Measurements from ENCODE around the gene CYP8B1.

GRCh38 chr3:42873221-42873982 is 2.3 kb downstream of the CYP8B1 start:
- no peak for TF ChIP-seq CTCF (IDR thresholded peaks at IDR 0.05 in 2 of 3, conservative IDR thresholded peaks at IDR 0.05 in 1 of 3; ENCODE audit: insufficient read depth in 2 of 3, low read depth in 1 of 3, low read length in 3 of 3)
- TF ChIP-seq FOXP1 (CRISPR knock-in tag; IDR thresholded peaks at IDR 0.05) = no peak
- TF ChIP-seq CCAR2 (IDR thresholded peaks at IDR 0.05; ENCODE audit: low read depth, low read length) = no peak
- TF ChIP-seq EZH2 (IDR thresholded peaks at IDR 0.05; ENCODE audit: borderline replicate concordance, low read depth, low read length) = no peak
- no peak for TF ChIP-seq CTBP1 (IDR thresholded peaks at IDR 0.05; ENCODE audit: borderline replicate concordance)
- TF ChIP-seq HDGF (IDR thresholded peaks at IDR 0.05) = no peak
- TF ChIP-seq SLC30A9 (CRISPR knock-in tag; IDR thresholded peaks at IDR 0.05) = no peak
- no peak for TF ChIP-seq YY1 (IDR thresholded peaks at IDR 0.05; ENCODE audit: borderline replicate concordance in 1 of 3, control insufficient read depth in 1 of 3, extremely low read depth in 1 of 3, insufficient read depth in 3 of 3, insufficient read length in 1 of 3, insufficient replicate concordance in 2 of 3, low read depth in 1 of 3, low read length in 2 of 3)
- TF ChIP-seq POLR2AphosphoS2 (IDR thresholded peaks at IDR 0.05; ENCODE audit: low read length) = no peak
- no peak for TF ChIP-seq MYC (IDR thresholded peaks at IDR 0.05; ENCODE audit: low read depth, low read length)
- no peak for TF ChIP-seq MYC (CRISPR knock-in tag; IDR thresholded peaks at IDR 0.05; ENCODE audit: borderline replicate concordance, low read depth)
- no peak for TF ChIP-seq GATAD2A (IDR thresholded peaks at IDR 0.05)

Data from K562 (cell line).